ENCODE results near the gene YJEFN3.

The YJEFN3 gene

DNA sequence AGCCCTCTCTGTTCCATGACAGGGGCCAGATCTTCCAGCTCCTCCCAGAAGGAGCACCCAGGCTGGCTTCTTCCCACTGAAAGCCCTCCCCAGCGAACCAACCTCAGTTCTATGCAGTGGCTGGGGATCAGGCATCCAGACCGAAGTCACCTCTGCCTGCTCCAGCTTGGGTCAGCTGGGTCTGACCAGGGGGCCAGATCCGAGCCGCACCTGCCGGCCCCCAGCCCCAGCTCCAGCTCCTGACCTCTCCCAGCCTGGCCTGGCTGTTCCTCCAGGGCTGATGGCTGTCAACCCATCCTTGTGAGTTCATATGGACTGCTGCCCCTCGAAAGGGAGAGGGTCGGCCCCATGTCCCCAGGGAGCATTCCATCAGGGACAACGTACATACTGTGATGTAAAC is 21.4 kb upstream of the YJEFN3 start:
- H3K36me3 ChIP-seq (replicated peaks; ENCODE audit: low read depth, low read length), result peaks cover 27% of the 10 kb centered on the region
- H3K4me2 ChIP-seq (ENCODE audit: low read length), result no peak overlapping the region
- no peaks in the 10 kb centered on the region for H4K20me1 ChIP-seq (ENCODE audit: insufficient read depth, low read length)
- H2AFZ ChIP-seq (ENCODE audit: low read depth, low read length), result no peak overlapping the region
- no peak for TF ChIP-seq EZH2phosphoT487 (IDR thresholded peaks at IDR 0.05; ENCODE audit: low read depth)
- TF ChIP-seq, protein P1, sequence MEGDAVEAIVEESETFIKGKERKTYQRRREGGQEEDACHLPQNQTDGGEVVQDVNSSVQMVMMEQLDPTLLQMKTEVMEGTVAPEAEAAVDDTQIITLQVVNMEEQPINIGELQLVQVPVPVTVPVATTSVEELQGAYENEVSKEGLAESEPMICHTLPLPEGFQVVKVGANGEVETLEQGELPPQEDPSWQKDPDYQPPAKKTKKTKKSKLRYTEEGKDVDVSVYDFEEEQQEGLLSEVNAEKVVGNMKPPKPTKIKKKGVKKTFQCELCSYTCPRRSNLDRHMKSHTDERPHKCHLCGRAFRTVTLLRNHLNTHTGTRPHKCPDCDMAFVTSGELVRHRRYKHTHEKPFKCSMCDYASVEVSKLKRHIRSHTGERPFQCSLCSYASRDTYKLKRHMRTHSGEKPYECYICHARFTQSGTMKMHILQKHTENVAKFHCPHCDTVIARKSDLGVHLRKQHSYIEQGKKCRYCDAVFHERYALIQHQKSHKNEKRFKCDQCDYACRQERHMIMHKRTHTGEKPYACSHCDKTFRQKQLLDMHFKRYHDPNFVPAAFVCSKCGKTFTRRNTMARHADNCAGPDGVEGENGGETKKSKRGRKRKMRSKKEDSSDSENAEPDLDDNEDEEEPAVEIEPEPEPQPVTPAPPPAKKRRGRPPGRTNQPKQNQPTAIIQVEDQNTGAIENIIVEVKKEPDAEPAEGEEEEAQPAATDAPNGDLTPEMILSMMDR (IDR thresholded peaks at IDR 0.05; ENCODE audit: low read depth, low read length), result no peak
- no peak overlapping the region for H3K27ac ChIP-seq (ENCODE audit: low read length)
- no peaks in the 10 kb centered on the region for H3K9me3 ChIP-seq (ENCODE audit: insufficient read depth, low read length)
- H3K4me1 ChIP-seq (ENCODE audit: low read length), result no peaks in the 10 kb centered on the region
- H3K79me2 ChIP-seq (ENCODE audit: low read length), result no peaks in the 10 kb centered on the region
- no peak overlapping the region for H3K9ac ChIP-seq (ENCODE audit: low read length)
- no peak overlapping the region for H3K4me3 ChIP-seq (ENCODE audit: low read length)
- H3K27me3 ChIP-seq (ENCODE audit: low read depth, low read length), result no peaks in the 10 kb centered on the region

DNA sequence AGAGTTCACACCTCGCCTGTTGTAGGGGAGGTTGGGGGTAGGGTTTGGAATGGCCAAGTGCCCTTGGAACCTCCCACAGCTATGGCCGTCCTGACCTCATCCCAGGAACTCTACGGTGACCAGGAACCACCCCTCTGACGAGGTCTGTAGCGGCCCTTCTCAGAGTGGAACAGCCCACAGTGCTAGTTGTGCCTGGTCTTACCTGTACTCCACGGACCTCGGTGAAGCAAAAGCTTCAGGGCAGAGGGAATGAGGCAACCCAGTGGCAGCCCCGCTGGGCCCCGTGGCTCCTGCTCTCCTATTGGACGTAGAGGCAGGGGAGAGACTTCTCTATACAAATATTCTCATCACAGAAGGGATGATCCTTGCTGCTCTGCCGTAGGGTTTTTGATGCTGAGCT is 20.5 kb upstream of the YJEFN3 start:
- Histone ChIP-seq H3K27ac (ENCODE audit: low read length) (no peak overlapping the region), H3K4me3 (ENCODE audit: low read length) (no peak overlapping the region), H3K4me1 (ENCODE audit: low read length) (no peaks in the 10 kb centered on the region), H3K9ac (ENCODE audit: low read length) (no peak overlapping the region), H3K4me2 (ENCODE audit: low read length) (no peak overlapping the region), H2AFZ (ENCODE audit: low read depth, low read length) (no peak overlapping the region), H3K9me3 (ENCODE audit: insufficient read depth, low read length) (no peaks in the 10 kb centered on the region), H3K79me2 (ENCODE audit: low read length) (no peaks in the 10 kb centered on the region), H4K20me1 (ENCODE audit: insufficient read depth, low read length) (no peaks in the 10 kb centered on the region), H3K27me3 (ENCODE audit: low read depth, low read length) (no peaks in the 10 kb centered on the region), H3K36me3 (replicated peaks; ENCODE audit: low read depth, low read length) (peaks cover 24% of the 10 kb centered on the region)
- TF ChIP-seq EZH2phosphoT487 (IDR thresholded peaks at IDR 0.05; ENCODE audit: low read depth), result no peak
- TF ChIP-seq, protein P1 (IDR thresholded peaks at IDR 0.05; ENCODE audit: low read depth, low read length), result no peak

DNA sequence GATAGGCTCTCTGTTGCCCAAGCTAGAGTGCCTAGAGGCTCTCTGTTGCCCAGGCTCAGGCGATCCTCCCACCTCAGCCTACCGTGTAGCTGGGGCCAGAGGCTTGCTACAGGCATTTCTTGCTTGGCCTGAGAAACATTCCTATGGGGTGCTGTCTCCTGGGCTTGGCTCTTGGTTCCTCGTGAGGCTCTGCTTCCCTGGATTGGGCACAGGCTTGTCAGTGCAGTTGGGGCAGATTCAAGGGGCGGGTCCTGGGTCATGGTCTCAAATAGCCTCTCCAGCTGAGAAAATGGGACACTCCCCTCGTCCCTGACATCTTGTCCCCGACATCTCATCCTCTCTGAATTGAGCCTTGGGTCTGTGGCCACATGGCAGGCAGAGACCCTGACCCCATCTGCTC is 18.3 kb upstream of the YJEFN3 start:
- Histone ChIP-seq H3K4me3 (ENCODE audit: low read length) (no peak overlapping the region), H2AFZ (ENCODE audit: low read depth, low read length) (no peak overlapping the region), H3K9ac (ENCODE audit: low read length) (no peak overlapping the region), H3K4me2 (ENCODE audit: low read length) (no peak overlapping the region), H3K27me3 (ENCODE audit: low read depth, low read length) (no peaks in the 10 kb centered on the region), H3K79me2 (ENCODE audit: low read length) (no peaks in the 10 kb centered on the region; the same call in 1 of the 2 replicates), H3K36me3 (replicated peaks; ENCODE audit: low read depth, low read length) (peaks cover 25% of the 10 kb centered on the region), H3K9me3 (ENCODE audit: insufficient read depth, low read length) (no peaks in the 10 kb centered on the region), H3K4me1 (ENCODE audit: low read length) (peaks cover 3% of the 10 kb centered on the region; the same call in 1 of the 2 replicates), H3K27ac (ENCODE audit: low read length) (no peak overlapping the region), H4K20me1 (ENCODE audit: insufficient read depth, low read length) (no peaks in the 10 kb centered on the region)
- no peak for TF ChIP-seq EZH2phosphoT487 (IDR thresholded peaks at IDR 0.05; ENCODE audit: low read depth)
- TF ChIP-seq, protein P1 (IDR thresholded peaks at IDR 0.05; ENCODE audit: low read depth, low read length), result no peak

DNA sequence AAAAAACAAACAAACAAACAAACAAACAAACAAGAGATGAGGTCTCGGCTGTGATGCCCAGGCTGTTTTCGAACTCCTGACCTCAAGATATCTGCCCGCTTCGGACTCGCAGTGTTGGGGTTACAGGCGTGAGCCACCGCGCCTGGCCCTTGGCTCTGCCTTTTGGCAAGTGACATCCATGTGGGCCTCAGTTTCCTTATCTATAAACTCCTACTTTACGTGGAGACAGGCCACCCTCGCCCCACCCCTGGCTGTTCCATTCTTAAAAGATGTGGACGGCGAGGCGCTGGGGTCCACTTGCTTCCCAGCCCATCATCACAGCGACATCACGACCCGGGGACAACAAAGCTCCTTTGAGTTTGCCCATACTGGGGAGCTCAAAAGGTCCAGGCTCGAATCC is 15.0 kb upstream of the YJEFN3 start:
- H4K20me1 ChIP-seq (ENCODE audit: insufficient read depth, low read length), result no peaks in the 10 kb centered on the region
- no peak for TF ChIP-seq EZH2phosphoT487 (IDR thresholded peaks at IDR 0.05; ENCODE audit: low read depth)
- TF ChIP-seq, protein P1 (IDR thresholded peaks at IDR 0.05; ENCODE audit: low read depth, low read length), result no peak
- peaks cover 25% of the 10 kb centered on the region for H3K79me2 ChIP-seq (ENCODE audit: low read length)
- H3K36me3 ChIP-seq (replicated peaks; ENCODE audit: low read depth, low read length), result peaks cover 11% of the 10 kb centered on the region
- H2AFZ ChIP-seq (ENCODE audit: low read depth, low read length), result no peak overlapping the region
- H3K4me2 ChIP-seq (ENCODE audit: low read length), result no peak overlapping the region
- peaks cover 13% of the 10 kb centered on the region for H3K4me1 ChIP-seq (ENCODE audit: low read length)
- no peaks in the 10 kb centered on the region for H3K27me3 ChIP-seq (ENCODE audit: low read depth, low read length)
- no peak overlapping the region for H3K4me3 ChIP-seq (ENCODE audit: low read length)
- H3K9ac ChIP-seq (ENCODE audit: low read length), result no peak overlapping the region
- no peaks in the 10 kb centered on the region for H3K9me3 ChIP-seq (ENCODE audit: insufficient read depth, low read length)
- no peak overlapping the region for H3K27ac ChIP-seq (ENCODE audit: low read length)
